Right atrium auricular region (tissue), 2 donors: ENCODE data around the gene C2. TPM values are rescaled to one million over a fixed set of nuclear protein-coding genes. Genes with fewer than 3 reads are reported as not detected.

ENCODE experiments used
- DNase-seq: peaks from one replicate; pipeline ENCODE4 v3.0.0-alpha.2; 2019; ENCODE audit warnings: low spot score
- H3K27ac ChIP-seq, 2 donors: fragments of 200-600 bp; sonication (generic); 1 replicate in 1 of 2; 2 replicates in 1 of 2; pipeline ENCODE4 v1.5.1; 2016 to 2019
- H3K27me3 ChIP-seq, 2 donors: fragments of 200-600 bp; sonication (generic); one replicate each; pipeline versions ENCODE4 v1.5.1 to v1.6.0; 2017 to 2019
- H3K36me3 ChIP-seq: fragments of 200-600 bp; sonication (generic); one replicate; pipeline ENCODE4 v1.5.1; 2016
- H3K4me1 ChIP-seq, 2 donors: fragments of 200-600 bp; sonication (generic); one replicate each; pipeline versions ENCODE4 v1.5.1 to v1.6.0; 2017 to 2019
- H3K4me3 ChIP-seq, 2 donors: fragments of 200-600 bp; sonication (generic); 1 replicate in 1 of 2; 2 replicates in 1 of 2; pipeline ENCODE4 v1.5.1; 2017 to 2019; ENCODE audit warnings: mild to moderate bottlenecking in 1 of 2, moderate library complexity in 1 of 2
- H3K9me3 ChIP-seq, 2 donors: fragments of 200-600 bp; sonication (generic); one replicate each; pipeline ENCODE4 v1.5.1; 2019
- CTCF ChIP-seq, 2 donors: fragments of 200-600 bp; sonication (generic); IDR thresholded peaks; one replicate each; pipeline ENCODE4 v1.5.1; 2019; ENCODE audit warnings: antibody characterized with exemption in 2 of 2
- total RNA-seq, 2 donors: library from RNA; depleted of rRNA; stranded (reverse); fragments of >200 nt; gene quantifications; one replicate each; pipeline ENCODE4 v1.1.0, GENCODE V29; 2016

The C2 gene
- total RNA-seq, 2 donors from 2014 or later = 3.5 to 19.9 TPM

GRCh38 chr6:31948753-31949413, 21.4 kb downstream of the C2 start:
- Histone ChIP-seq H3K4me1 (peaks cover 0 to 20% of the 10 kb centered on the region in 2 donors), H3K27me3 (no peaks in the 10 kb centered on the region), H3K4me3 (no peak overlapping the region), H3K36me3 (peaks cover 18% of the 10 kb centered on the region), H3K9me3 (no peaks in the 10 kb centered on the region), H3K27ac (no peak overlapping the region)
- TF ChIP-seq CTCF (IDR thresholded peaks at IDR 0.05) = no peak
- no peak for DNase-seq

- H3K4me1 ChIP-seq = peaks cover 0 to 15% of the 10 kb centered on the region in 2 donors
- peaks cover 30% of the 10 kb centered on the region for H3K36me3 ChIP-seq
- DNase-seq = no peak
- H3K9me3 ChIP-seq = no peaks in the 10 kb centered on the region
- H3K27ac ChIP-seq = no peak overlapping the region
- no peak for TF ChIP-seq CTCF (IDR thresholded peaks at IDR 0.05)
- H3K4me3 ChIP-seq = no peak overlapping the region
- H3K27me3 ChIP-seq = no peaks in the 10 kb centered on the region
Observed at GRCh38 chr6:31949926-31950548, 22.5 kb downstream of the C2 start.

GRCh38 chr6:31952140-31952805, 24.8 kb downstream of the C2 start:
- DNase-seq = no peak
- no peak overlapping the region for H3K27ac ChIP-seq

GRCh38 chr6:31952890-31953289, 25.4 kb downstream of the C2 start:
- Histone ChIP-seq H3K9me3 (no peaks in the 10 kb centered on the region), H3K4me3 (no peak overlapping the region), H3K27ac (no peak overlapping the region), H3K4me1 (peaks cover 0 to 4% of the 10 kb centered on the region in 2 donors), H3K27me3 (no peaks in the 10 kb centered on the region), H3K36me3 (peaks cover 49% of the 10 kb centered on the region)
- TF ChIP-seq CTCF (IDR thresholded peaks at IDR 0.05) = no peak
- no peak for DNase-seq

More at GRCh38 chr6:31952140-31952805, 24.8 kb downstream of the C2 start:
- H3K27me3 ChIP-seq = no peaks in the 10 kb centered on the region
- no peaks in the 10 kb centered on the region for H3K9me3 ChIP-seq
- H3K4me1 ChIP-seq = no peaks in the 10 kb centered on the region
- H3K4me3 ChIP-seq = no peak overlapping the region
- TF ChIP-seq CTCF (IDR thresholded peaks at IDR 0.05) = peak; percentile 21 to 77
- H3K36me3 ChIP-seq = peaks cover 49% of the 10 kb centered on the region

GRCh38 chr6:31954511-31954910, 27.0 kb downstream of the C2 start:
- Histone ChIP-seq H3K4me3 (no peak overlapping the region), H3K27ac (no peak overlapping the region), H3K9me3 (no peaks in the 10 kb centered on the region), H3K36me3 (peaks cover 49% of the 10 kb centered on the region), H3K4me1 (peaks cover 0 to 15% of the 10 kb centered on the region in 2 donors), H3K27me3 (no peaks in the 10 kb centered on the region)
- no peak for DNase-seq
- TF ChIP-seq CTCF (IDR thresholded peaks at IDR 0.05) = no peak
